Stimulated activated naive B cell treated with anti-CD40 and anti-IgM and Interleukin-4, amounts not matched to agents 10 μg/mL and 1 μg/mL and 100 μg/mL, for 72 hours (primary cell): ENCODE data around the gene AGPAT4.

Experiments
- ATAC-seq, 2 donors: fragments of 150-1000 bp; cut with Tn5 transposase; replicated peaks; 2 replicates each; pipeline ENCODE4 v1.10.0; 2021; ENCODE audit warnings: moderate library complexity in 1 of 2
- DNase-seq: peaks from one replicate; pipeline ENCODE4 v3.0.0; 2021
- H3K27ac Mint-ChIP-seq: one replicate; pipeline ENCODE4 v1.8.0; 2022; ENCODE audit warnings: mild to moderate bottlenecking, mixed read lengths
- H3K27me3 Mint-ChIP-seq, 2 donors: one replicate each; pipeline ENCODE4 v1.8.0; 2022; ENCODE audit warnings: mixed read lengths in 2 of 2
- H3K36me3 Mint-ChIP-seq, 2 donors: one replicate each; pipeline ENCODE4 v1.8.0; 2022; ENCODE audit warnings: mixed read lengths in 2 of 2, mild to moderate bottlenecking in 1 of 2
- H3K4me1 Mint-ChIP-seq, 2 donors: one replicate each; pipeline ENCODE4 v1.8.0; 2022; ENCODE audit warnings: mixed read lengths in 2 of 2, mild to moderate bottlenecking in 1 of 2
- H3K4me3 Mint-ChIP-seq, 2 donors: one replicate each; pipeline ENCODE4 v1.8.0; 2022; ENCODE audit warnings: mild to moderate bottlenecking in 2 of 2, mixed read lengths in 2 of 2, moderate library complexity in 1 of 2
- H3K9me3 Mint-ChIP-seq, 2 donors: one replicate each; pipeline ENCODE4 v1.8.0; 2022; ENCODE audit warnings: mixed read lengths in 2 of 2, mild to moderate bottlenecking in 1 of 2

AGPAT4 gene

DNA sequence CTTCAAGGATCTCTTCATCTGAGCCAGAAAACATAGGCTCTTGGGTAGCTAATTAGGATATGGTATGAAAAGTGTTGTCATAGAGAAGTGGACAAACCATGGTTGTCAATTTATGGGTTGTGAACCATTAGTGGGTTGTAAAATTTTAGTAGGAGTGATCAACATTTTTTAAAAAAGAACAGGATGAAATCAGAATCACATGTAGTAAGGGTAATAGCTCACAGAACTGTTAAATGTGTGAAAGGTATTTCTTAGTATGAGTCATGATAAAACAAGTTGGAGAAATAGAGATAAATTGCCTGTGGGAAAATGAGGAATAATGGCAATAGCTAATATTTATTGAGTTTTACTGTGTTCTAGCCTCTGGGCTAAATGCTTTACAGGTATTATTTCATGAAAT is 168.9 kb downstream of the AGPAT4 start:
- H3K4me3 Mint-ChIP-seq: no peak overlapping the region
- no peak overlapping the region for H3K27ac Mint-ChIP-seq
- peaks cover 0 to 3% of the 10 kb centered on the region in 2 donors for H3K4me1 Mint-ChIP-seq
- no peaks in the 10 kb centered on the region for H3K27me3 Mint-ChIP-seq
- DNase-seq (no peak), ATAC-seq (no peak)
- H3K36me3 Mint-ChIP-seq: peaks cover 41 to 53% of the 10 kb centered on the region in 2 donors
- no peaks in the 10 kb centered on the region for H3K9me3 Mint-ChIP-seq

DNA sequence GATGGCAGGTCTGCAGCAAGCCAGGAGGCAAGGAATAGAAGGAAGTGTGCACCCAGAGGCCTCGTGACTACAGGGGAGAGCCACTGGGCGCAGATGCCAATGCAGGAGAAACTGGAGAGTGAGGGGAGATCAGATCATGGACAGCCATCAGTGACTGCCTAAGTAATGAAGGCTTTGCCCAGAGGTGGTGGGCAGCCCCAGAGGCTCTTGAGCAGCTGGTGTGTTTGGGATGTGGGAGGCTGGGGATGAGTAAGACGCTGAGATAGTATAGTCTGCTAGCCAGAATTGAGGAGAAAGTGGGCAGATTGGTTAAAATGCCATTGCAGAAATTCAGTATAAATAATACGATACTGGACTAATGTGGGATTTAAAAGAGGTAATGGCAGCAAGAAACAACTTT is 170.4 kb downstream of the AGPAT4 start:
- ATAC-seq (no peak), DNase-seq (no peak)
- Mint-ChIP-seq H3K4me3 (no peak overlapping the region), H3K4me1 (no peaks in the 10 kb centered on the region), H3K9me3 (no peaks in the 10 kb centered on the region), H3K27ac (no peak overlapping the region), H3K36me3 (peaks cover 37 to 54% of the 10 kb centered on the region in 2 donors), H3K27me3 (no peaks in the 10 kb centered on the region)

DNA sequence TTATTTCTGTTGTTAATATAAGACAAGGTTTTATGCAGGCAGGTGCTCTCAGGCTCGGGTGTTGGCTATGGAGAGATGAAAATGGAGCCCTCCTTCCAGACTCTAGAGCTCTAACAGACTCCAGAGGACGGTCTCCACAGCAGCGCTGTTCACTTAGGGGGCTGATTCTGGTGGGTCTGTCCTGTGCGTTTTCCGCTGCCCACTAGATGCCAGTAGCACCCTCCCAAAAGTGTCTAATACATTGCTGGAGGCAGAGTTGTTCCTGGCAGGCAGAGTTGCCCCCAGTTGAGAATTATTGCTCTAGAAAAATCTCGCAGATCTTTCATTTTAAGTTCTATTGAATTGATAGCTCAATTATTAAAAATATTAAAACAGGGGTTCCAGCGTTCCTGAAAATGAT is 172.3 kb downstream of the AGPAT4 start:
- no peak for DNase-seq
- no peak for ATAC-seq
- H3K4me3 Mint-ChIP-seq: no peak overlapping the region
- H3K36me3 Mint-ChIP-seq: peaks cover 34 to 53% of the 10 kb centered on the region in 2 donors
- H3K27me3 Mint-ChIP-seq: no peaks in the 10 kb centered on the region
- H3K9me3 Mint-ChIP-seq: no peaks in the 10 kb centered on the region
- no peak overlapping the region for H3K27ac Mint-ChIP-seq
- H3K4me1 Mint-ChIP-seq: no peaks in the 10 kb centered on the region

DNA sequence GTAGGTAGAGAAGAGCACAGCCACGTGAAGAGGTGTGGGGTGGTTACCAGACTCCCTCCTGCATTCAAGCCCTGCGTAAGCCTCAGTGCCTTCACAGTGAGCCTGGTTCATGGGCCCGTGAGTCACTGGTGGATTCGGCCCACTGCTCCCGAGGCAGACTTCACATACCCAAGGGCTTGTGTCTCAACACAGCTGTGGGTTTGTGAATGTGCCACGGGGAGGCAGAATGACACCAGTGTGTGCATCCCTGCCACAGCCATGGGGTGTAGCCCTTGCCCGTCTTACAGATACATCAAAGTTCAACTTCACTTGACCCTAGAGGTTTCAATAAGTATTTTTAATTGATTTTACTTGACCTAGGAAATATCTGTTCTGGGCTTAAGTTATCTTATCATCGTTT is 173.8 kb downstream of the AGPAT4 start:
- ATAC-seq (no peak), DNase-seq (no peak)
- no peak overlapping the region for H3K4me3 Mint-ChIP-seq
- no peak overlapping the region for H3K27ac Mint-ChIP-seq
- no peaks in the 10 kb centered on the region for H3K9me3 Mint-ChIP-seq
- peaks cover 30 to 45% of the 10 kb centered on the region in 2 donors for H3K36me3 Mint-ChIP-seq
- no peaks in the 10 kb centered on the region for H3K27me3 Mint-ChIP-seq
- no peaks in the 10 kb centered on the region for H3K4me1 Mint-ChIP-seq

DNA sequence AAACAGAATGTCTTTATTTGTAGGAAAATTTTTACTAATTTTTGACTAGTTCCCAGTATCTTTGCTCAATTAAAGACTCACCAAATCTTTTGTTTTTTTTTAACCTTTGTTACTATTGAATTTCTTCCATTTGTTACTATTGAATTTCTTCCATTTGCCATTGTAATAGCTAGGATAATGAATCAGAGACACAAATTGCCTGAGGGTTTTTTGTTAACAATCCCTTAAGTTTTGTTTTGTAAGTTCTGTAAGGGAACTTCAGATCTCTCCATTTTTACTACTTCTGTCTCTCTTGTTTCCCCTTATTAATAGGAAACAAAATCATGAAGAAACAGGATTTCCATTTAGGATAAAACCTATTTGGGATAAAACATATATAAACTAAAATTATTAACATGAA is 177.9 kb downstream of the AGPAT4 start:
- Mint-ChIP-seq H3K27me3 (no peaks in the 10 kb centered on the region), H3K36me3 (peaks cover 25 to 38% of the 10 kb centered on the region in 2 donors), H3K27ac (no peak overlapping the region), H3K4me3 (no peak overlapping the region), H3K4me1 (no peaks in the 10 kb centered on the region), H3K9me3 (no peaks in the 10 kb centered on the region)
- ATAC-seq (no peak), DNase-seq (no peak)

DNA sequence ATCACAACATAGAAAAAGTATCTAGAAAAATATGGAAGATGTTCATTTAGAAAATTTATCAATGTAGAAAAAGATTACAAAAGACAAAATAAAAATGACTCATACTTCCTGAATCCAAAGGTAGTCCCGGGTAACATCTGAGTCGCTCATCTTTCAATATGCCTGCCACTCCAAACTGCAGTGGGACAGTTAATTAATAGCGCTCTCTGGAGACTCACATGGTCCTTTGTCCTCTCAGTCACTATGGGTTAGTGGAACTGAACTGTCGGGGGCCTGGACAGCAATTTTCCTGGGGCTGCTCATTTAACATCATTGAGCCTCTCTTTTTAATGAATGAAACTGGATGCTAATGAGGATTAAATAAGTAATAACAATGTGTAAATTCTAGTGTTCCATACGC is 178.9 kb downstream of the AGPAT4 start:
- Mint-ChIP-seq H3K36me3 (peaks cover 27 to 43% of the 10 kb centered on the region in 2 donors), H3K4me3 (no peak overlapping the region), H3K4me1 (no peaks in the 10 kb centered on the region), H3K27ac (no peak overlapping the region), H3K9me3 (no peaks in the 10 kb centered on the region), H3K27me3 (no peaks in the 10 kb centered on the region)
- no peak for DNase-seq
- no peak for ATAC-seq

DNA sequence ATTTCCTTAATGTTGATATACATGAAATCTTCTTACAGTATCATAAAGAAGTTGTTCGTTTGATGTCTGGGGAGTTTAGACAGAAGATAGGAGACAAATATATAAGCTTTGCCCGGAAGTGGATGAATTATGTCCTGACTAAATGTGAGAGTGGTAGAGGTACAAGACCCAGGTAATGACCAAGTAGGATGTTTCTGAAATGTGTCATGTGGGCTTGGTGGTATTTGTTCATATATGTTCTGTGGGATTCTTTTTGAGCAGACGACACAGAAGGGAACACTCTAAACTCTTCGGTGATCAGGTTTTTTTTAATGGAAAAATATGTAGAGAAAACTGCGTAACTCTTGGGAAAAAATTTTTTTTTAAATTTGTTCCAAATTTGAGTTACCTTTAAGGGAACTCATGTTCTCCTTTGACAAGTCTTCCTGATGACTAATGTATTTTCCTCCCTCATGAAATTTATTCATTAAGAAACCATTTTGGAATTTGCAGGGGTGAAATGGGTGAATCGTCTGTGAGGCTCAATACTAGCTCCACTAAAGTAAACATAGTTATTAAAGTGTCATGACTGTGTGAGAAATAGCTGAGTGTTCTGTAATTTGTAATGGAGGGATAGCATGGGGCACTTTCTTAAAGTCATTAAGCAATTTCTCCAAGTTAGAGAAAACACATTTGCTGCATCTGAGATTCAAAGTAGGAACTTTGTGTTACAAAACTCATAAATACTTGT is 181.7 kb downstream of the AGPAT4 start:
- ATAC-seq: no peak
- no peak overlapping the region for H3K4me3 Mint-ChIP-seq
- no peaks in the 10 kb centered on the region for H3K4me1 Mint-ChIP-seq
- H3K27ac Mint-ChIP-seq: no peak overlapping the region
- H3K36me3 Mint-ChIP-seq: peaks cover 27 to 46% of the 10 kb centered on the region in 2 donors
- no peak for DNase-seq
- no peaks in the 10 kb centered on the region for H3K9me3 Mint-ChIP-seq
- no peaks in the 10 kb centered on the region for H3K27me3 Mint-ChIP-seq

DNA sequence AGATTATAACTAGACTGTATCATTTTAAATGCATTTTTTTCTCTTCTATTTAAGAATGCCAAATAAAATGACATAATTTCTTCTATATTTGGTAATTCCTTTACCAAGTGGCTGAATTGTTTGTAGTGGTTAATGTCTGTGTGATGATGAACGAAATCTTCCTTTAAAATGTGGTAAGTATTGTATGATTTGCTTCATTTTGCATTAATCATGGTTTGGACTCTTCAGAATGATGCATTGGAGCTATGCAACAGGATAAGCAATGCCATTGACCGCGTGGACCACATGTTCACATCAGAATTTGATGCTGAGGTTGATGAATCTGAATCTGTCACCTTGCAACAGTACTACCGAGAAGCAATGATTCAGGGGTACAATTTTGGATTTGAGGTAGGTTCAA is 182.7 kb downstream of the AGPAT4 start:
- Mint-ChIP-seq H3K4me1 (no peaks in the 10 kb centered on the region), H3K27ac (no peak overlapping the region), H3K27me3 (no peaks in the 10 kb centered on the region), H3K4me3 (no peak overlapping the region), H3K36me3 (peaks cover 28 to 44% of the 10 kb centered on the region in 2 donors), H3K9me3 (no peaks in the 10 kb centered on the region)
- DNase-seq: no peak
- no peak for ATAC-seq

DNA sequence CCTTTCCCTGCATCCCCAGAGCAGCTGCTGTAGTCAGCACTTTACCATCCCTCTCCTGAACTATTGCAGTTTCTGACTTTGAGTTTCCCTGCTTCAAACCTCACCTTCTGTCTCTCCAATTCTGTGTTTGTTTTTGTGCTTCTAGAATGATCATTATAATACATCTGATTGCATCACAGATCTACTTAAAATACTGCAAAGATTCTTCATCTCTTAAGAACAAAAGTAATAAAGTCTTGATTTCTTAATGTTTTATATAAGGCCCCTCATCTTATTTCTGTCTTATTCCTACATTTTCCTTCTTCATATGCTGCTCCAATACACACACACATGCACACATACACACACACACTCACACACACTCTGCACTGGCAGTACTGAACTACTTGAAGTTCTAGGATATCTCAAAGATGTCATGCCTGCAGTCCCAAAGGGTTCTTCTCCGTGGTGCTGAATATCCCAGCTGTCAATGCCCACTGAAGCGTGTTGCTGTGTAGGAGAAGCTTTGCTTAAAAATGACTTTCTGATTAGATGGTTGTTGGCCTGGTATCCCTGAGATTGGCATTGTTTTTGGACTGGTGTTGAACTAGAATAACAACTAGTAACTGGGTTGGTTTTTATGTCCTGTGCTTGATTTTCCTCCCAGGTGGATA is 185.1 kb downstream of the AGPAT4 start:
- Mint-ChIP-seq H3K27me3 (no peaks in the 10 kb centered on the region), H3K4me3 (no peak overlapping the region), H3K27ac (no peak overlapping the region), H3K9me3 (no peaks in the 10 kb centered on the region), H3K4me1 (no peaks in the 10 kb centered on the region), H3K36me3 (peaks cover 24 to 49% of the 10 kb centered on the region in 2 donors)
- DNase-seq (no peak), ATAC-seq (no peak)

DNA sequence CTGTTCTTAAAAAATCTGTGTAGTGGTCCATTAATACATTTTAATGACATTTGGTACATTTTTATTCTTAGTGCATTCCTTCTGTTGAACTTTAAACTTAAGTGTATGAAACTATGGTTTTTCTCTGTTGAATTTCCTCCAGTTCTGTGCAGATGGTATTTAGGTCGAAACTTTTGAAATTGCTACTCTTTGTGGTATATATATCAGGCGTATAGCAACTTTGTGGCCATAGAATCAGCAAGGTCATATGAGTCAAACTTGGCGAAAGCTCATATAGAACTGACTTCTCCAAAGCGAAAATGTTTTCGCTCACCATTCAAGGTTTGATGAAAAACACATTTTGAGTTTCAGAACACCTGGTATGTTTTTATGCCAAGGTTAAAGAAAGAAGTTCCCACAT is 188.6 kb downstream of the AGPAT4 start:
- DNase-seq: no peak
- peaks cover 16 to 35% of the 10 kb centered on the region in 2 donors for H3K36me3 Mint-ChIP-seq
- no peaks in the 10 kb centered on the region for H3K4me1 Mint-ChIP-seq
- H3K27ac Mint-ChIP-seq: no peak overlapping the region
- no peaks in the 10 kb centered on the region for H3K9me3 Mint-ChIP-seq
- H3K4me3 Mint-ChIP-seq: no peak overlapping the region
- H3K27me3 Mint-ChIP-seq: no peaks in the 10 kb centered on the region
- no peak for ATAC-seq

DNA sequence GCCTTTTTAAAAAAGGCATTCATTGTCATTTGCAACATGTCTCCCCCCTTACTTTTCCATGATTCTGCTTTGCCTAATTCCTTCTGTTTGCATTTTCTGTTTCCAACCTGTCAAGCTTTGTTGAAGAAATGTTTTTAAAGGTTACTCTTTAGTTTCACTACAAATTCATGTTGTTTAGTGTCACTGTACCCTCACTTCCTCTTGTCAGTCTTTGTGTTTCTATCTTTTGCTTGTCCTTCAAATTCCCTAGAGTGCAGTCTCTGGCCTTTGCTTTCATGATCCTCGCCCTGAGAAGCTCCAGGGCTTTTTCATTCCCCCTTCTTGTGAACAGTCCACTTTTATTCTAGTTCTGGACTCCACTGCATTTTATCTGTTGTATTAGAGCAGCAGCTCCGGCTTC is 191.6 kb downstream of the AGPAT4 start:
- Mint-ChIP-seq H3K27me3 (no peaks in the 10 kb centered on the region), H3K9me3 (no peaks in the 10 kb centered on the region), H3K4me1 (no peaks in the 10 kb centered on the region), H3K4me3 (no peak overlapping the region), H3K27ac (no peak overlapping the region), H3K36me3 (peaks cover 18 to 22% of the 10 kb centered on the region in 2 donors)
- ATAC-seq (peak; percentile 48 to 79), DNase-seq (no peak)

DNA sequence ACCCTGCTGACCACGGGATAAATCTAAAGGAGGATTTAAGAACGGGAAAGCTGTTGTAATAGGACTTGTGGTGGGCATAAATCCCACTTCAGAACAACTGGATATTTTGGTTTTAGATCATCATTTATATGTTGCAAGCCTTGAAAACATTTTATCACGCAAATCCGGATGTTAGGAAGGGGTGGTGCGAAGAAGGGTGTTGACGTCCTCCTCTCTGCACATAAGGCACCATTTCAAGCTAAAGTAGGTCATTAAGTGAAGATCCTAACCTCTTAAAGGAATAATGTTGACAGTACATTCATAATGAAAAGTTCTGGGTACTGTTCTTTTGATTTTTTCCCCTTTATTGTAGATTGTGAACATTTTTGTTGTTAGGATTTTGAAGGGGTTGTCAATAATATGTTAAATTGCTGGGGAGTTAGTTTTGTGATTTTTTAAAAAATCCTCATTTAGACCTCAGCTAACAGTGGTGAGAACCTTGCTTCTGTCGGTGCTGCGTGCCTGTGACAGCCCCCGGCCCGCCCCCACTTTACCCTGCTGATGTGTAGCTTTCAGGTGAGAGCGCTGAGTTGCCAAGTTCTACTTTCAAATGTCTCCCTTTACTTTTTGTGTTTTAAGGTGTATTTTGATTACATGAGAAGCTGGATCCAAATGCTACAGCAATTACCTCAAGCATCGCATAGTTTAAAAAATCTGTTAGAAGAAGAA is 193.4 kb downstream of the AGPAT4 start:
- Mint-ChIP-seq H3K9me3 (no peaks in the 10 kb centered on the region), H3K4me3 (no peak overlapping the region), H3K27me3 (no peaks in the 10 kb centered on the region), H3K4me1 (no peaks in the 10 kb centered on the region), H3K27ac (no peak overlapping the region), H3K36me3 (peaks cover 15 to 17% of the 10 kb centered on the region in 2 donors)
- DNase-seq (no peak), ATAC-seq (no peak)
